Myocyte (in vitro differentiated cells): Measurements from ENCODE around the gene KISS1. TPM values are rescaled to one million over a fixed set of nuclear protein-coding genes. Genes with fewer than 3 reads are reported as not detected.
A peak's percentile ranks its signal among the peaks of the same experiment; 100 is the strongest.

Experiments
- DNase-seq: peaks from one replicate; pipeline ENCODE4 v3.0.0-alpha.2; 2012; ENCODE audit warnings: low read depth
- total RNA-seq: library from RNA; depleted of rRNA; stranded (reverse); fragments of >200 nt; gene quantifications from 2 replicates; pipeline ENCODE4 v1.2.3, GENCODE V29; 2014

KISS1 gene
- total RNA-seq, 1 donor from 2014 or later: 10.6 TPM

- no peak for DNase-seq
Observed at GRCh38 chr1:204192589-204193352, 3.5 kb downstream of the KISS1 start.

- no peak for DNase-seq
Observed at GRCh38 chr1:204192046-204192445, 4.2 kb downstream of the KISS1 start.

GRCh38 chr1:204191456-204191855 lies 4.8 kb downstream of the KISS1 start:
- DNase-seq: no peak

- DNase-seq: peak; percentile 43
Observed at GRCh38 chr1:204190212-204191211, 5.8 kb downstream of the KISS1 start.

- DNase-seq: no peak
Observed at GRCh38 chr1:204188959-204189639, 7.2 kb downstream of the KISS1 start.

- no peak for DNase-seq
Observed at GRCh38 chr1:204186597-204186996, 9.7 kb downstream of the KISS1 start.

- no peak for DNase-seq
Observed at GRCh38 chr1:204181116-204181515, 15.2 kb downstream of the KISS1 start.

GRCh38 chr1:204180133-204180532 lies 16.2 kb downstream of the KISS1 start:
- DNase-seq: peak; percentile 79

GRCh38 chr1:204178487-204179281 lies 17.6 kb downstream of the KISS1 start:
- DNase-seq: no peak

- no peak for DNase-seq
Observed at GRCh38 chr1:204177133-204177532, 19.2 kb downstream of the KISS1 start.

- no peak for DNase-seq
Observed at GRCh38 chr1:204176049-204176448, 20.2 kb downstream of the KISS1 start.

- no peak for DNase-seq
Observed at GRCh38 chr1:204174958-204175357, 21.3 kb downstream of the KISS1 start.

GRCh38 chr1:204172404-204173029 lies 23.8 kb downstream of the KISS1 start:
- DNase-seq: no peak

- no peak for DNase-seq
Observed at GRCh38 chr1:204171751-204172178, 24.5 kb downstream of the KISS1 start.

- DNase-seq: no peak
Observed at GRCh38 chr1:204170494-204171155, 25.7 kb downstream of the KISS1 start.

- DNase-seq: no peak
Observed at GRCh38 chr1:204169858-204170257, 26.4 kb downstream of the KISS1 start.

- no peak for DNase-seq
Observed at GRCh38 chr1:204167730-204168129, 28.6 kb downstream of the KISS1 start.

GRCh38 chr1:204166219-204166618 lies 30.1 kb downstream of the KISS1 start, which contains the start of gene REN:
Gene REN (minus strand): TSS chr1:204166337. CDS start chr1:204166293, 44 bp downstream.
- no peak for DNase-seq

GRCh38 chr1:204162494-204163074 lies 33.7 kb downstream of the KISS1 start:
- peak; percentile 80 for DNase-seq
